IPS DF 4.7 (cell line): ENCODE data around the gene POLR2H.

Experiments
- DNase-seq: peaks from one replicate; pipeline ENCODE4 v3.0.0-alpha.2; 2013; ENCODE audit warnings: low spot score; ENCODE audit errors: extremely low read depth

POLR2H gene

DNA sequence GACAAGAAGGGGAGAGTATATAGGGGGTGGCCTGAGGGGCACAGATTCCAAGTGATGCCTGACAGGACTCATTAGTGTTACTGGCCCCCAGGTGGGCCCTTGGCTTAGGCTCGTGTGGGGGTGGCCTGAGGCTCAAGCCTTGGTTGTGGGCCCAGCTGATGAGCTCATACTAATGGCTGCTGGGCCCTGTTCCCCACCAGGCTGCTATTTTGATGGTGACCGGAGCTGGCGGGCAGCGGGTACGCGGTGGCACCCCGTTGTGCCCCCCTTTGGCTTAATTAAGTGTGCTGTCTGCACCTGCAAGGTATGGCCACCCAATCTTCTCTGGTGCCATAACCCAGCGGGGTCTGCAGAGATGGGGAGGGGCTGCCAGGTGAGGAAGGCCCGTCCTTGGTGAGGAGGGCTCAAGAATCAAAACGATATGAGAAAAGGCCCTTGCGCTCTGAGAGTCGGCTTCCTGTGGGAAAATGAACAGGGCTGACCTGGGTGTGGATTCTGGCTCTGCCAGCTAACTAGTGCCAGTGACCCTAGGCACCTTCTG is 25.7 kb downstream of the POLR2H start:
- DNase-seq, result no peak

DNA sequence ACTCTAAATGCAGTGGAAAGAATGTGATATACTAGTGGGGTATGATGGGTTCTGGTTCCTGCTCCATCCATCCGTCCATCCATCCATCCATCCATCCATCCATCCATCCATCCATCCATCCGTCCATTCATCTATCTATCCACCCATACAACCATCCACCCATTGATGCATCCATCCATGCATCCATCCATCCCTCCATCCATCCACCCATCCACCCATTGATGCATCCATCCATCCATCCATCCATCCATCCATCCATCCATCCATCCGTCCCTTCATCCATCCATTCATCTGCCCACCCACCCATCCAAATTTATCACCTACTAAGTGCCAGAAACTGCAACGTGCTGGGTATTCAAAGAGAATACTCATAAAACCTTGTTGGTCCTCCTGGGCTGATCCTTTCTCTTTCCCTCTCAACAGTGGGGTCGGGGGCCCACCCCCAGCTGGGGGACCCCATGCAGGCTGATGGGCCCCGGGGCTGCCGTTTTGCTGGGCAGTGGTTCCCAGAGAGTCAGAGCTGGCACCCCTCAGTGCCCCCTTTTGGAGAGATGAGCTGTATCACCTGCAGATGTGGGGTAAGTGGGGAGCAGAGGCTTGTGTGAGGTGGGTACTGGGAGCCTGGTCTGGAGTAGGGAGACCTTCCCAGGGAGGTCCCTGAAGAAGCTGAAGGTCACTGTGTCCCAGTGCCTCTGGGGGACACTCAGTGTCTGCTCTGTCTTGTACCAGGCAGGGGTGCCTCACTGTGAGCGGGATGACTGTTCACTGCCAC is 26.8 kb downstream of the POLR2H start:
- no peak for DNase-seq

DNA sequence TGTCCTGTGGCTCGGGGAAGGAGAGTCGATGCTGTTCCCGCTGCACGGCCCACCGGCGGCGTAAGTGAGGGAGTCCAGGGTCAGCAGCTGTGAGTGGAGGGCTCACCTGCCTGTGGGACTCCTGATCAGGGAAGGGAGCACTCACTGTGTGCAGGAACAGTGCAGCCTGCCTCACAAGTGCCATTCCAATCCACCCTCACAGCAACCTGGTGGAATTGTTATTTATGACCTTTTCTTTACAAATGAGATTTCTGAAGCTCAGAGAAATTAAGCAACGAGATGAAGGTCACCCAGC is 27.4 kb downstream of the POLR2H start:
- DNase-seq, result no peak

DNA sequence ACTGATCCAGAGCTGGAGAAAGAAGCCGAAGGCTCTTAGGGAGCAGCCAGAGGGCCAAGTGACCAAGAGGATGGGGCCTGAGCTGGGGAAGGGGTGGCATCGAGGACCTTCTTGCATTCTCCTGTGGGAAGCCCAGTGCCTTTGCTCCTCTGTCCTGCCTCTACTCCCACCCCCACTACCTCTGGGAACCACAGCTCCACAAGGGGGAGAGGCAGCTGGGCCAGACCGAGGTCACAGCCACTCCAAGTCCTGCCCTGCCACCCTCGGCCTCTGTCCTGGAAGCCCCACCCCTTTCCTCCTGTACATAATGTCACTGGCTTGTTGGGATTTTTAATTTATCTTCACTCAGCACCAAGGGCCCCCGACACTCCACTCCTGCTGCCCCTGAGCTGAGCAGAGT is 27.9 kb downstream of the POLR2H start:
- no peak for DNase-seq

DNA sequence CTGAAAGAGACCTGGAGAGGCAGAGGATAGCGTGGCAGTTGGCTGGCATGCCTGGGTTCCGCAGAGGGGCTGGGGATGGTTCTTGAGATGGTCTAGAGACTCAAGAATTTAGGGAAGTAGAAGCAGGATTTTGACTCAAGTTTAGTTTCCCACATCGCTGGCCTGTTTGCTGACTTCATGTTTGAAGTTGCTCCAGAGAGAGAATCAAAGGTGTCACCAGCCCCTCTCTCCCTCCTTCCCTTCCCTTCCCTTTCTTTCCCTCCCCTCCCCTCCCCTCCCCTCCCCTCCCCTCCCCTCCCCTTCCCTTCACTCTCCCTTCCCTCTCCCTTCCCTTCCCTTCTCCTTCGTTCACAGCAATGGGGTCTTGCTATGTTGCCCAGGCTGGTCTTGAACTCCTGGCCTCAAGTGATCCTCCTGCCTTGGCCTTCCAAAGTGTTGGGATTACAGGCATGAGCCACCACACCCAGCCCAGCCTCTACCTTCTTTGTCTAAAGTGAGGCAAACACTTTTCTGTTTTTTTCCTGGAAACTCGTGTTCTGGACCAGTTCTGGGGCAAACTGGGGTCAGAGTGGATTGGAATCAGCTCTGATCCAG is 28.5 kb downstream of the POLR2H start:
- DNase-seq, result no peak

GRCh38 chr3:184391266-184391665 is 29.8 kb downstream of the POLR2H start:
- DNase-seq, result no peak

- no peak for DNase-seq
Measured at GRCh38 chr3:184395320-184395660, 33.8 kb downstream of the POLR2H start.

DNA sequence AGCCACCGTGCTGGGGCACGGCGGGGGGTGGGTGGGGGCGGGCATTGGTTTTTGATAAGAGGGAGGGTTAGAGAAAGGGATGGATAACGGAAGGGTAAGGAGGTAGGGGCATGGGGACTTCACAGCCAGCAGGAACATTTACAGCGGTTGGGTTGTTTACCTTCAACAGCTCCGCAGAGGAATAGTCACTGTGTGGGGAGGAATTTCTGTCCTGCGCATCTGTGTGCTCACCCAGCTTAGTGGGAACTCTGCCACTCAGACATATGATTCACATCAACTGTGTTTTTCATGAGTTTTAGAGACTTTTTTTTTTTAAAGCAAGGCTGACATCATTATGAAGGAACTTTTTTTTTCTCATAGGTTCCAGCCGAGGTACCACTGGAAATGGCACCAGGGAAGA is 37.9 kb downstream of the POLR2H start:
- DNase-seq, result no peak

- no peak for DNase-seq
Measured at GRCh38 chr3:184405075-184406030, 43.8 kb downstream of the POLR2H start.

- DNase-seq, result no peak
Measured at GRCh38 chr3:184409331-184409926, 47.9 kb downstream of the POLR2H start.

DNA sequence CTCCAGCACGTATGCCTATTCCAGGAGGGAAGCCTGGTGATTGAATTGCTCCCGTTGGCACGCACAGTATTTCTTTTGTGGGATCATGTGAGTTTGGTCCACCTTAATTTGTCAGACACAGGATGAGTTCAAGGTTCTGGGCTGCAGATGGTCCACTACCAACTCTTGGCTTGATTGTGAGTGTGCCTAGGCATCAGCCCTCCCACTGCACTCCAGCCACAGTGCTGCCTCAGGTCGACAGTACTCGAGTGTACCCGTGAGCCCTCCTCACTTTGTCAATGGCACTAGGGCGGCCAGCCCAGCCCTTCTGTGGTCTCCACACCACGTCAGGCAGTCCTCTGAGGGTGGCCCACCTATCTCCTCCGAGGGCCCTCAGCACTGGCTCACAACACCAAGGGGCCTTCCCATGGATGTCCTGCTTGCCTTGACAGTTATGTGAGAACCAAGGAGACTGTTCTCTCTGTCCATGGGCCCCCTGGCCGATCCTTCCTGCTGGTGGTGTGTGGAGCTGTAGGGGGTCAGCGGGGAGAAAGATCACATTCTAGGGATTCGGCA is 48.5 kb downstream of the POLR2H start:
- no peak for DNase-seq

GRCh38 chr3:184414418-184415202 is 53.1 kb downstream of the POLR2H start:
- no peak for DNase-seq

DNA sequence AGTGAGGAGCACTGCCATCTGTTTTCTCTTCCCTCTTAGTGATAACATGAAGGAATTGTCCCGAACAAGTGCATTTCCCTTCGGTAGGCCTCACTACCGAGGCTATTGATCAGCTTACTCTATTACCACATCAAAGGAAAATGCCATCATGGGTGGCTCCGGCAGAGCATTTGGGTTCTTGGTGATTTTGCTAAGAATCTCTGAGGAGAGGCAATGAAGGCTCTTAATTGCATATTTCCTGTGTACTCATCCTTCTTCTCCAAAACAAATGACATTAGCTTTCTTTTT is 53.6 kb downstream of the POLR2H start:
- no peak for DNase-seq

DNA sequence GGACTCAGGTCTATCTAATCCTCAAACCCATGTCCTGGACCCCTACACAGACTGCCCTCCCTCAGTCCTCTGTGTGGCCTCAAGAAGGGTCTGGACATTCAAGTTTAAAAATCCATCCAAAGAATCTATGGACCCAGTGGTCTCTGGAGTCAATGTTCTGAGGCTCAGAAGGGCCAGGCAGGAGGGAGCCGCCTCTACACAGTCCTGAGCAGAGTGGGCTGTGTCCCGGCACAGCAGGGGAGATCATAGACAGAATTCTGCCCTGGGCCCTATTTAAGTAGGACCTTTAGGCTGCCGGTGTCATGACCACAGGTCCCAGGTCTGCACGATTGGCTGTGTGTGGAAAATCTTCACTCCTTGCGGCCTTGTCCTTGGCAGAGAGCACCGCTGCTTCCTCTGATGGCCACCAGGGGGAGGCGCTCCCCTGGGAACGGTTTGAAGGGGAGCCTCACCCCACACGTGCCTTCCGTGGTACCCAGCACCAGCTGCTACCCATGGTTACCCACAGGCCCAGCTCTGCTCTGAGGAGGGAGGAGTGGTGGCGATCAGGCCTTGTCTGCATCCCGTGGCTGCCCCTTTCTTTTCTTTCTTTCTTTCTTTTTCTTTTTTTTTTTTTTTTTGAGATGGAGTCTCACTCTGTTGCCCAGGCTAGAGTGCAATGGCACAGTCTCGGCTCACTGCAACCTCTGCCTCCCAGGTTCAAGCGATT is 56.3 kb downstream of the POLR2H start:
- DNase-seq, result peak; percentile 49
